Left lung (tissue), 10 donors: ENCODE data around the gene WDR89. TPM values are rescaled to one million over a fixed set of nuclear protein-coding genes. Genes with fewer than 3 reads are reported as not detected.
A peak's percentile ranks its signal among the peaks of the same experiment; 100 is the strongest.
"Not testable (repeated sequence)": the region's sequence is repeated elsewhere in the genome, so short reads cannot be mapped to it uniquely, and the experiment has no call there.

ENCODE experiments used
- ATAC-seq: fragments of 200-7000 bp; cut with Tn5 transposase; one replicate; pipeline ENCODE4 v1.9.1; 2020; ENCODE audit warnings: moderate library complexity
- DNase-seq, 4 donors: peaks; one replicate each; pipeline ENCODE4 v3.0.0-alpha.2; 2013 to 2020
- H3K27ac ChIP-seq, 2 donors: fragments of 200-600 bp; sonication (generic) in 1 of 2; one replicate each; pipeline versions ENCODE4 v1.5.0 to v1.8.0; 2020 to 2021
- H3K27me3 ChIP-seq, 2 donors: fragments of 200-600 bp; sonication (generic) in 1 of 2; one replicate each; pipeline versions ENCODE4 v1.5.0 to v1.8.0; 2020 to 2021
- H3K36me3 ChIP-seq, 2 donors: fragments of 200-600 bp; sonication (generic) in 1 of 2; one replicate each; pipeline versions ENCODE4 v1.5.0 to v1.8.0; 2020 to 2021
- H3K4me1 ChIP-seq, 2 donors: fragments of 200-600 bp; one replicate each; pipeline ENCODE4 v1.8.0; 2021
- H3K4me3 ChIP-seq, 2 donors: fragments of 200-600 bp; sonication (generic) in 1 of 2; one replicate each; pipeline versions ENCODE4 v1.5.0 to v1.8.0; 2020 to 2021; ENCODE audit warnings: mild to moderate bottlenecking in 1 of 2
- H3K9me3 ChIP-seq, 2 donors: fragments of 200-600 bp; sonication (generic) in 1 of 2; one replicate each; pipeline versions ENCODE4 v1.5.0 to v1.8.0; 2020 to 2021
- CTCF ChIP-seq, 2 donors: fragments of 200-600 bp; sonication (generic) in 1 of 2; IDR thresholded peaks; one replicate each; pipeline versions ENCODE4 v1.5.0 to v1.8.0; 2021; ENCODE audit warnings: antibody characterized with exemption in 2 of 2
- intact Hi-C, 2 donors: fragments of 100-400 bp; cut with DNase I; formaldehyde crosslinking; loops; one replicate each; pipeline versions ENCODE4 v1.11.2 to v1.14.2; 2022
- polyA plus RNA-seq, 6 donors: library from polyadenylated mRNA; unstranded; fragments of 120-200 nt; gene quantifications; one replicate each; pipeline ENCODE4 v1.2.1, GENCODE V29; 2013; ENCODE audit not compliant: insufficient read length in 6 of 6
- total RNA-seq, 2 donors: library from RNA; stranded (reverse); fragmentation: NEBNext Ultra II Directional; extraction: Animal tissue kit (Norgen Biotek cat#: 25700); gene quantifications; one replicate each; pipeline ENCODE4 v1.2.1, GENCODE V29; 2021
- donor health status: DM: no; HTN: yes; CAD: no.
- donor health status: DM: no; HTN: no; CAD: no.

Gene WDR89
- total and polyA plus RNA-seq, 8 donors, result 10.9 to 23.9 (median 21.8) TPM

- no peak for ATAC-seq
- intact Hi-C loops, result no loop called here
- TF ChIP-seq CTCF (IDR thresholded peaks at IDR 0.05), result no peak
These were observed 22.0 kb upstream of the WDR89 start for GRCh38 chr14:63663428-63664341.

GRCh38 chr14:63662776-63663175, 21.1 kb upstream of the WDR89 start:
- intact Hi-C loops, result no loop called here
- ATAC-seq (no peak), DNase-seq (no peak)
- no peak overlapping the region for H3K27ac ChIP-seq
- no peaks in the 10 kb centered on the region for H3K36me3 ChIP-seq
- H3K9me3 ChIP-seq, result no peaks in the 10 kb centered on the region
- H3K4me1 ChIP-seq, result no peaks in the 10 kb centered on the region
- TF ChIP-seq CTCF (IDR thresholded peaks at IDR 0.05), result no peak
- H3K27me3 ChIP-seq, result no peaks in the 10 kb centered on the region
- no peak overlapping the region for H3K4me3 ChIP-seq

More at GRCh38 chr14:63663428-63664341, 22.0 kb upstream of the WDR89 start:
- H3K36me3 ChIP-seq, result no peaks in the 10 kb centered on the region
- no peak for DNase-seq
- no peaks in the 10 kb centered on the region for H3K9me3 ChIP-seq
- no peak overlapping the region for H3K27ac ChIP-seq
- no peaks in the 10 kb centered on the region for H3K27me3 ChIP-seq
- no peak overlapping the region for H3K4me3 ChIP-seq
- H3K4me1 ChIP-seq, result no peaks in the 10 kb centered on the region

GRCh38 chr14:63661881-63662280, 20.2 kb upstream of the WDR89 start:
- peak; percentile 46 for ATAC-seq
- H3K9me3 ChIP-seq, intact Hi-C loops, H3K36me3 ChIP-seq, H3K27me3 ChIP-seq, H3K4me1 ChIP-seq, DNase-seq, H3K27ac ChIP-seq, H3K4me3 ChIP-seq: not testable (repeated sequence)

- intact Hi-C loops, result no loop called here
- no peak for ATAC-seq
- no peak overlapping the region for H3K27ac ChIP-seq
- no peak for TF ChIP-seq CTCF (IDR thresholded peaks at IDR 0.05)
- no peak for DNase-seq
- no peak overlapping the region for H3K4me3 ChIP-seq
- no peaks in the 10 kb centered on the region for H3K27me3 ChIP-seq
- no peaks in the 10 kb centered on the region for H3K9me3 ChIP-seq
- H3K4me1 ChIP-seq, result peaks cover 0 to 6% of the 10 kb centered on the region in 2 donors
- H3K36me3 ChIP-seq, result no peaks in the 10 kb centered on the region
These were observed 18.1 kb upstream of the WDR89 start for GRCh38 chr14:63659726-63660125.

- no peak overlapping the region for H3K4me3 ChIP-seq
- H3K27ac ChIP-seq, result no peak overlapping the region
- no peaks in the 10 kb centered on the region for H3K27me3 ChIP-seq
- H3K9me3 ChIP-seq, result no peaks in the 10 kb centered on the region
- intact Hi-C loops, result no loop called here
- ATAC-seq, result peak; percentile 25
- no peak for DNase-seq
- no peaks in the 10 kb centered on the region for H3K36me3 ChIP-seq
- no peak for TF ChIP-seq CTCF (IDR thresholded peaks at IDR 0.05)
- H3K4me1 ChIP-seq, result peaks cover 0 to 6% of the 10 kb centered on the region in 2 donors
These were observed 14.5 kb upstream of the WDR89 start for GRCh38 chr14:63656194-63656593.
